HUES6 (cell line): Measurements from ENCODE around the gene KLRB1.
"Not testable (repeated sequence)": the region's sequence is repeated elsewhere in the genome, so short reads cannot be mapped to it uniquely, and the experiment has no call there.

ENCODE experiments used
- H3K27ac ChIP-seq: 2 replicates; pipeline ENCODE4 v1.7.0; 2013; ENCODE audit warnings: low read depth, mild to moderate bottlenecking, low read length, inconsistent platforms
- H3K27me3 ChIP-seq: 2 replicates; pipeline ENCODE4 v1.6.1; 2013; ENCODE audit warnings: low read length; ENCODE audit not compliant: control insufficient read depth, insufficient read depth
- H3K36me3 ChIP-seq: 2 replicates; pipeline ENCODE4 v1.6.1; 2013; ENCODE audit warnings: low read length; ENCODE audit not compliant: control insufficient read depth, insufficient read depth
- H3K4me1 ChIP-seq: 2 replicates; pipeline ENCODE4 v1.6.1; 2013; ENCODE audit warnings: low read length; ENCODE audit not compliant: control insufficient read depth, insufficient read depth
- H3K4me3 ChIP-seq: 2 replicates; pipeline ENCODE4 v1.5.1; 2013; ENCODE audit warnings: low read depth, low read length
- H3K9ac ChIP-seq: one replicate; pipeline ENCODE4 v1.6.1; 2013; ENCODE audit warnings: mild to moderate bottlenecking, low read length
- H3K9me3 ChIP-seq: 2 replicates; pipeline ENCODE4 v1.6.1; 2013; ENCODE audit warnings: low read depth, low read length; ENCODE audit not compliant: control insufficient read depth, insufficient read depth

The KLRB1 gene

DNA sequence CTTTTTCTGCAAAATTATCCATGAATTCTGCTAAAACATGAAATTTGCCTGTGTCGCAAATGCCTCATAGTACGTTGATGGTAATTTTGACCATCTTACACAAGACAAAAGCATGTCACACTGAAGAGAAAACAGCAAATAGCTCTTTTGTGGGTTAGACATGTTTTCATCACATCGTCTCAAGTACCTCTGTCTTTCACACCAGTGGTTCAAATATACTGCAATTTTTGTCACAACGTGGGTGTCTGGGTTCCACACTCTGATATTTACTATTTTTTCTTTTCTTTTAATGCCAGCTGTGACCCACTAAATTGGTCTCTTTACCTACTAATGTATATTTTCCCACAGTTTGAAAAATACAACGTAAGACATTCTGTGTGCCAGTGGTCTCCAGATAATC lies 10.4 kb downstream of the KLRB1 start:
- Histone ChIP-seq H3K27ac (no peak overlapping the region), H3K27me3 (no peaks in the 10 kb centered on the region), H3K4me1 (peaks cover 19% of the 10 kb centered on the region)

GRCh38 chr12:9590441-9590840 lies 17.3 kb downstream of the KLRB1 start:
- no peak overlapping the region for H3K27ac ChIP-seq
- no peak overlapping the region for H3K9ac ChIP-seq
- no peak overlapping the region for H3K4me3 ChIP-seq
- no peaks in the 10 kb centered on the region for H3K4me1 ChIP-seq
- H3K36me3 ChIP-seq = no peaks in the 10 kb centered on the region
- no peaks in the 10 kb centered on the region for H3K9me3 ChIP-seq
- H3K27me3 ChIP-seq = no peaks in the 10 kb centered on the region

More for the DNA sequence above, 10.4 kb downstream of the KLRB1 start:
- no peaks in the 10 kb centered on the region for H3K9me3 ChIP-seq
- H3K36me3 ChIP-seq = no peaks in the 10 kb centered on the region
- H3K9ac ChIP-seq = no peak overlapping the region
- H3K4me3 ChIP-seq = no peak overlapping the region

DNA sequence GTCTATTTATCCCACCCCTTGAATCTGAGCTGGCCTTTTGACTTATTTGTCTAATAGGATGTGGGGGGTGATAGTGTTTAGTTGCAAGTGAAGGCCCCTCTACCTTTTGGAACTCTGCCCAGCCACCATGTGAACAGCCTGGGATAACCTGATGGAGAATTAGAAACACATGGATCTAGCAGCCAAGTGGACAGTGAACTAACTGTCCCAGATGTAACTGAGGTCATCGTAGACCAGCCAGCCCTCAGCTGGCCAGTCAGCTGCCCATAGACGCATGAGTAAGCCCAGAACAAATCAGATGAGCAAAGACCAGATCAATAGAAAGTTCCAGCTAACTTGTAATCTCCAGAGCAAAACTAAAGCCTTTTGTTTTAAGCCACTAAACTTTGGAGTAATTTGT lies 19.0 kb downstream of the KLRB1 start:
- H3K9me3 ChIP-seq = no peaks in the 10 kb centered on the region
- no peak overlapping the region for H3K27ac ChIP-seq

DNA sequence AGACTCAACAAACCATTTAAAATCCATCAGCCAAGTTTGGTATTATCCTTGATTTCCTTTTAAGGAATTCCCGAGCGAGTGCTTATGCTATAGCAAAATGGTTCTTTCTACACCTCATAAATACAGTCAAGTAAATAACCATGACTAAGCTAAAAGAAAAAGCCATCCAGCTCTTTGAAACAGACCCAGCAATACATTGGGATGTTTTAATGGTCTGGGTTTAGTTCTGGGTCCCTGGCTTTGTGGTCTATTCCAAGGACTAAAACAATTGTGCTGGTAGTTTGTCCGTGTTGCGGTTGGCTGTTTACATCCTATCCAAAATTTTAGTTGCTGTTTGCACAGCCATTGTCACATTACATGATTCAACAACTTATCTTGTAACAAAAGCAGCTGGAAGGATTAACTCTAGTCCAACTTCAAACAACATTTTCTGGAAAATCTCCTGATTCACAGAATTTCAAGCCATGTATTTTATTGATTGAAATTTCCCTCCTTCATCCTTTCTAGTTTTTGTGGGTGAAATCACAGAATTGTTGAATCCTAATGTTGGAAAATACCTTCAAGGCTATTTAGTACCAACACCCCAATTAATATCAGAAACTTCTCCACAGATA lies 19.6 kb downstream of the KLRB1 start:
- Histone ChIP-seq H3K27ac (no peak overlapping the region), H3K9ac (no peak overlapping the region), H3K4me1 (no peaks in the 10 kb centered on the region), H3K4me3 (no peak overlapping the region), H3K9me3 (no peaks in the 10 kb centered on the region), H3K27me3 (no peaks in the 10 kb centered on the region), H3K36me3 (no peaks in the 10 kb centered on the region)

More for the DNA sequence above, 19.0 kb downstream of the KLRB1 start:
- H3K4me3 ChIP-seq = no peak overlapping the region
- no peaks in the 10 kb centered on the region for H3K27me3 ChIP-seq
- no peaks in the 10 kb centered on the region for H3K4me1 ChIP-seq
- no peak overlapping the region for H3K9ac ChIP-seq
- no peaks in the 10 kb centered on the region for H3K36me3 ChIP-seq

GRCh38 chr12:9577729-9578128 lies 30.0 kb downstream of the KLRB1 start:
- H3K9ac ChIP-seq, H3K36me3 ChIP-seq, H3K27ac ChIP-seq, H3K27me3 ChIP-seq, H3K4me3 ChIP-seq, H3K9me3 ChIP-seq, H3K4me1 ChIP-seq: not testable (repeated sequence)

- H3K9ac ChIP-seq, H3K36me3 ChIP-seq, H3K27ac ChIP-seq: not testable (repeated sequence)
These were observed 40.6 kb downstream of the KLRB1 start for GRCh38 chr12:9567151-9567550.

DNA sequence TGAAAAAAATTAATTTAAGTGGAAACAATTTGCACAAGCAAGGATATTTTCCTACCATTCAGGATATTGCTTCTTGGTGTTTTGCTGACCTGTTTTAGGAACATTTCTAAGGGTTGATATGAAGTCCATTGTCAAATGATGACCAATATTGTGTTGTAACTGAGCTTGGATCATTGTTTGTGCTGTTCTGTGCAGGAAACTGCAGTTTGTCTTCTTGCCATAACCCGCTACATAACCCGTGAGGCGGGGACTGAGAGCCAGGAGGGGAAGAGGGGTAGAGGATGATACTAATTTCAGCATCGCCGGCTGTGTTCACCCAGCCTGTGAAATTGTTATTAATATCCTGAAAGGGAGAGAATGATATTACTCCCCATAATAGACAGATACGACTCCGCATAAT lies 41.6 kb downstream of the KLRB1 start:
- not testable (repeated sequence) for H3K36me3 ChIP-seq, H3K9me3 ChIP-seq, H3K4me3 ChIP-seq, H3K27ac ChIP-seq, H3K4me1 ChIP-seq, H3K27me3 ChIP-seq, H3K9ac ChIP-seq

More at GRCh38 chr12:9567151-9567550, 40.6 kb downstream of the KLRB1 start:
- not testable (repeated sequence) for H3K4me1 ChIP-seq, H3K27me3 ChIP-seq, H3K9me3 ChIP-seq, H3K4me3 ChIP-seq

GRCh38 chr12:9564418-9564817 lies 43.3 kb downstream of the KLRB1 start:
- not testable (repeated sequence) for H3K27me3 ChIP-seq, H3K4me3 ChIP-seq, H3K9me3 ChIP-seq, H3K4me1 ChIP-seq, H3K36me3 ChIP-seq, H3K9ac ChIP-seq, H3K27ac ChIP-seq

DNA sequence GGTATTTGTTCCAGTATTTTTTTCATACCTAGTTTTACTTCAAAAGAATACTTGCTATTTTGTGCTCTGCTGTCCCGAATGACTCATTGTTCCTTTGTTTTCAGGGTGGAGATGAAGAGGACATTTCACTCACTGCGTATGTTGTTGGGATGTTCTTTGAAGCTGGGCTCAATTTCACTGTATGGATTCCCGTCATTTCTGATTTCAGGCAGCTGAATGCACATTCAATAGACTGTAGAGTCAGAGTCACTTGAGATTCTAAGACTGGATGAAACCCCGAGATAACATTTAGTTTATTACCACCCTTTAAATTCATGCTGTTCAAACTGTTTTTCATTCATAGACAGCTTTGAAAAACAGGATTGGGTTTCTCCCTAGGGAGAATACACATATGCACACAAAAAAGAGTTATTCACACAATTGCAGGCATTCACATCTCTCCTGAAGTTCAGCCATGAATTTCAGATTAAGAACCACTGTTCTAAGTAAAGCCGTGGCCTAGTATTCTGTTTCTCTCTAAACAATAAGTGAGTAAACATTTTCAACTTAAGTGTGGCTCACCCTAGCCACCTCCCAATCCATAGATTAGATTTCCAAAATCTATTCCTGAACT lies 44.8 kb downstream of the KLRB1 start:
- not testable (repeated sequence) for H3K9ac ChIP-seq, H3K9me3 ChIP-seq, H3K36me3 ChIP-seq, H3K4me1 ChIP-seq, H3K4me3 ChIP-seq, H3K27ac ChIP-seq, H3K27me3 ChIP-seq

- not testable (repeated sequence) for H3K27ac ChIP-seq, H3K9me3 ChIP-seq, H3K27me3 ChIP-seq, H3K9ac ChIP-seq, H3K36me3 ChIP-seq, H3K4me1 ChIP-seq, H3K4me3 ChIP-seq
These were observed 62.2 kb downstream of the KLRB1 start for GRCh38 chr12:9545489-9545888.
